OCI-LY7 (cell line): ENCODE data around the gene ZNF555.

ENCODE experiments used
- EZH2phosphoT487 ChIP-seq: fragments of 200-600 bp; sonication (generic); IDR thresholded peaks from 2 replicates; pipeline ENCODE4 v1.6.1; 2018; ENCODE audit warnings: low read depth, borderline replicate concordance, mild to moderate bottlenecking, mixed run types, antibody characterized with exemption, low read length, moderate library complexity, mixed read lengths
- TF ChIP-seq, protein P1 (sequence below): fragments of 200-600 bp; sonication (generic); conservative IDR thresholded peaks from 2 replicates; pipeline ENCODE4 v1.5.1; 2014; ENCODE audit warnings: mild to moderate bottlenecking, antibody characterized with exemption, low read length, moderate library complexity, mixed read lengths

- TF ChIP-seq, protein P1, sequence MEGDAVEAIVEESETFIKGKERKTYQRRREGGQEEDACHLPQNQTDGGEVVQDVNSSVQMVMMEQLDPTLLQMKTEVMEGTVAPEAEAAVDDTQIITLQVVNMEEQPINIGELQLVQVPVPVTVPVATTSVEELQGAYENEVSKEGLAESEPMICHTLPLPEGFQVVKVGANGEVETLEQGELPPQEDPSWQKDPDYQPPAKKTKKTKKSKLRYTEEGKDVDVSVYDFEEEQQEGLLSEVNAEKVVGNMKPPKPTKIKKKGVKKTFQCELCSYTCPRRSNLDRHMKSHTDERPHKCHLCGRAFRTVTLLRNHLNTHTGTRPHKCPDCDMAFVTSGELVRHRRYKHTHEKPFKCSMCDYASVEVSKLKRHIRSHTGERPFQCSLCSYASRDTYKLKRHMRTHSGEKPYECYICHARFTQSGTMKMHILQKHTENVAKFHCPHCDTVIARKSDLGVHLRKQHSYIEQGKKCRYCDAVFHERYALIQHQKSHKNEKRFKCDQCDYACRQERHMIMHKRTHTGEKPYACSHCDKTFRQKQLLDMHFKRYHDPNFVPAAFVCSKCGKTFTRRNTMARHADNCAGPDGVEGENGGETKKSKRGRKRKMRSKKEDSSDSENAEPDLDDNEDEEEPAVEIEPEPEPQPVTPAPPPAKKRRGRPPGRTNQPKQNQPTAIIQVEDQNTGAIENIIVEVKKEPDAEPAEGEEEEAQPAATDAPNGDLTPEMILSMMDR = no peak
- no peak for TF ChIP-seq EZH2phosphoT487
Measured at GRCh38 chr19:2900296-2901252, 59.3 kb downstream of the ZNF555 start, which contains the start of gene ZNF57.
